Breast epithelium (tissue), 3 donors: Measurements from ENCODE around the gene CLIC3.

ENCODE experiments used
- CTCF ChIP-seq, 3 donors: fragments of 450-650 bp; IDR thresholded peaks; one replicate each; pipeline ENCODE4 v1.5.1; 2016 to 2017; ENCODE audit warnings: antibody characterized with exemption in 3 of 3, mild to moderate bottlenecking in 3 of 3, moderate library complexity in 3 of 3
- POLR2A ChIP-seq: fragments of 450-650 bp; IDR thresholded peaks from one replicate; pipeline ENCODE4 v1.6.1; 2016; ENCODE audit warnings: antibody characterized with exemption, mild to moderate bottlenecking, moderate library complexity
- POLR2AphosphoS5 ChIP-seq, 3 donors: sonication (generic); formaldehyde crosslinking; IDR thresholded peaks; one replicate each; pipeline ENCODE4 v1.6.1; 2017; ENCODE audit warnings: antibody characterized with exemption in 3 of 3

GRCh38 chr9:137030006-137030405 lies 33.6 kb upstream of the CLIC3 start:
- TF ChIP-seq CTCF (IDR thresholded peaks at IDR 0.05): no peak
- no peak for TF ChIP-seq POLR2A
- no peak for TF ChIP-seq POLR2AphosphoS5 (IDR thresholded peaks at IDR 0.05)
